ENCODE results near the gene CHD6. TPM values are rescaled to one million over a fixed set of nuclear protein-coding genes. Genes with fewer than 3 reads are reported as not detected.

CHD6 gene
- total RNA-seq, 1 experiment from 2014 or later: 98.5 TPM

- CTCF ChIA-PET: no interaction called here
- H3K9me3 Mint-ChIP-seq (ENCODE audit: low read depth, unreplicated experiment): no peaks in the 10 kb centered on the region
- no peak for DNase-seq
- no peak overlapping the region for H3K27ac Mint-ChIP-seq (ENCODE audit: unreplicated experiment)
- H3K27me3 Mint-ChIP-seq (ENCODE audit: unreplicated experiment): no peaks in the 10 kb centered on the region
- no TSS peak for BruUV-seq (replicated peaks)
- peaks cover 31% of the 10 kb centered on the region for H3K4me1 Mint-ChIP-seq (ENCODE audit: low read depth, unreplicated experiment)
- TF ChIP-seq CTCF (IDR thresholded peaks at IDR 0.05; ENCODE audit: unreplicated experiment): no peak
- intact Hi-C loops (cut with micrococcal nuclease; ENCODE audit: unreplicated experiment): no loop called here
- peaks cover 12% of the 10 kb centered on the region for H3K36me3 Mint-ChIP-seq (ENCODE audit: insufficient read depth, unreplicated experiment)
- no peak overlapping the region for H3K4me3 Mint-ChIP-seq (ENCODE audit: low read depth, unreplicated experiment)
These were observed 4.9 kb downstream of the CHD6 start for GRCh38 chr20:41613321-41613720.

GRCh38 chr20:41609474-41609873 lies 8.7 kb downstream of the CHD6 start:
- no peaks in the 10 kb centered on the region for H3K36me3 Mint-ChIP-seq (ENCODE audit: insufficient read depth, unreplicated experiment)
- DNase-seq: no peak
- BruUV-seq (replicated peaks): no TSS peak
- no peak for TF ChIP-seq CTCF (IDR thresholded peaks at IDR 0.05; ENCODE audit: unreplicated experiment)
- CTCF ChIA-PET: interaction anchor here (0.6 kb wide), 1 partner anchor 31 kb away, joined by 3 read pairs; no protein-coding TSS in a partner anchor
- no peak overlapping the region for H3K27ac Mint-ChIP-seq (ENCODE audit: unreplicated experiment)
- H3K9me3 Mint-ChIP-seq (ENCODE audit: low read depth, unreplicated experiment): no peaks in the 10 kb centered on the region
- peaks cover 6% of the 10 kb centered on the region for H3K4me1 Mint-ChIP-seq (ENCODE audit: low read depth, unreplicated experiment)
- intact Hi-C loops (cut with micrococcal nuclease; ENCODE audit: unreplicated experiment): no loop called here
- no peak overlapping the region for H3K4me3 Mint-ChIP-seq (ENCODE audit: low read depth, unreplicated experiment)
- H3K27me3 Mint-ChIP-seq (ENCODE audit: unreplicated experiment): no peaks in the 10 kb centered on the region

GRCh38 chr20:41608606-41609005 lies 9.6 kb downstream of the CHD6 start:
- intact Hi-C loops (cut with micrococcal nuclease; ENCODE audit: unreplicated experiment): no loop called here
- Mint-ChIP-seq H3K9me3 (ENCODE audit: low read depth, unreplicated experiment) (no peaks in the 10 kb centered on the region), H3K27me3 (ENCODE audit: unreplicated experiment) (no peaks in the 10 kb centered on the region), H3K36me3 (ENCODE audit: insufficient read depth, unreplicated experiment) (no peaks in the 10 kb centered on the region), H3K27ac (ENCODE audit: unreplicated experiment) (no peak overlapping the region), H3K4me1 (ENCODE audit: low read depth, unreplicated experiment) (peaks cover 6% of the 10 kb centered on the region), H3K4me3 (ENCODE audit: low read depth, unreplicated experiment) (no peak overlapping the region)
- TF ChIP-seq CTCF (IDR thresholded peaks at IDR 0.05; ENCODE audit: unreplicated experiment): no peak
- CTCF ChIA-PET: interaction anchor here (0.6 to 1.0 kb wide), 4 partner anchors 11 to 218 kb away, joined by 3 read pairs; no protein-coding TSS in a partner anchor
- no TSS peak for BruUV-seq (replicated peaks)
- DNase-seq: no peak

- Mint-ChIP-seq H3K27ac (ENCODE audit: unreplicated experiment) (no peak overlapping the region), H3K27me3 (ENCODE audit: unreplicated experiment) (no peaks in the 10 kb centered on the region), H3K4me3 (ENCODE audit: low read depth, unreplicated experiment) (no peak overlapping the region), H3K9me3 (ENCODE audit: low read depth, unreplicated experiment) (no peaks in the 10 kb centered on the region), H3K4me1 (ENCODE audit: low read depth, unreplicated experiment) (peaks cover 6% of the 10 kb centered on the region), H3K36me3 (ENCODE audit: insufficient read depth, unreplicated experiment) (no peaks in the 10 kb centered on the region)
- no TSS peak for BruUV-seq (replicated peaks)
- CTCF ChIA-PET: interaction anchor here (0.6 to 1.0 kb wide), 2 partner anchors 218 to 279 kb away, joined by 3 to 5 read pairs; no protein-coding TSS in a partner anchor
- TF ChIP-seq CTCF (IDR thresholded peaks at IDR 0.05; ENCODE audit: unreplicated experiment): no peak
- no peak for DNase-seq
- intact Hi-C loops (cut with micrococcal nuclease; ENCODE audit: unreplicated experiment): no loop called here
These were observed 10.4 kb downstream of the CHD6 start for GRCh38 chr20:41607791-41608190.

Measured in Calu3 (cell line).